Fibroblast of upper back skin (primary cell): Measurements from ENCODE around the gene CCDC88C.
A peak's percentile ranks its signal among the peaks of the same experiment; 100 is the strongest.

ENCODE experiments used
- DNase-seq: peaks from one replicate; pipeline ENCODE4 v3.0.0-alpha.2; 2013

CCDC88C gene

GRCh38 chr14:91397965-91398591, 19.5 kb downstream of the CCDC88C start:
- DNase-seq, result no peak

GRCh38 chr14:91396959-91397815, 20.4 kb downstream of the CCDC88C start:
- no peak for DNase-seq

DNA sequence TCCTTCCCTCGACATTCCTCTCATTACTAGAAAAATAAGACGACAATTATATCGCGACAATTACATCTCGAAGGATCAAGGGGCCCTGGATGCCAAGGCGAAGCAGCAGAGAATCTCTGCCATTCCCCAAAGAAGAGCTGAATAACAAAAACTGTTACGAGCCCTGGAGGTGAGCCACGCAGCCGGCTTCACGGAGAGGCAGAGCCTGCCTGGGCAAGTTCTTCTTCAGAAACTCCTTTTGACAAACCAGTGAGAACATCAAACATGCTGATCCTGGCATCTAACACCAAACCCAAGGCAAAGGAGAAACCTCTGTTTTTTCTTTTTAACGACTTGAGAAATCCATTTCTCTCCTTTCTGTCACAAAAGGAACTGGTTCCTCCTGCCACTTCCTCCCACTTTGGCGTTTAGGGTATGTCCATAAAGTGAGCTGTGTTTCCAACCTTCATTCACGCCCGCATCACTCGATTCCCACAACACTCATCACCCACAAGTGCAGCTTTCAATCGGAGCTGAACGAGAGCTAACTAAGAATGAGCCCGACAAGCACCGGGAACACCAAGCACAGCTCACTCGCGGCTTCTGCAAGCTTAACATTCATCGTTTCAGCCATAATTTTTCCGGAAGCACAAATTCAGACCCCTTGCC, 21.5 kb downstream of the CCDC88C start:
- no peak for DNase-seq

DNA sequence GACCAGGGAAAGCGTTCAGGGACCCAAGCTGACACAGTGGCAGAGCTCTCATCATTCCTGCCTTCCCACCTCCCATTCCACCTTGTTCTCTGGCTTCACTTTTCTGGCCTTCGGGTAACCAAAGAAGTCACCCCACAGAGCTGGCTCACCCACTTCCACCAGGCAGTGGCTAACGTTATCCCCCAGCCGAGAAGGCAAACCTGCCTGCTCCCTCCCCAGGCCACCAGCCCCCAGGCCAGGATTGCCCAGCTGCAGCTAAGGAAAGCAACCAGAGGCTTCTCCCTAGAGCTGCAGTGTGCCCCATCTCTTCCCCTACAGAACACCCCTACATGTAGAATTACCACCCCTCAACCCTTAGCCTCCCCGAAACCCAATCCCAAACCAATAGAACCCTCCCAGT, 22.2 kb downstream of the CCDC88C start:
- DNase-seq, result no peak

DNA sequence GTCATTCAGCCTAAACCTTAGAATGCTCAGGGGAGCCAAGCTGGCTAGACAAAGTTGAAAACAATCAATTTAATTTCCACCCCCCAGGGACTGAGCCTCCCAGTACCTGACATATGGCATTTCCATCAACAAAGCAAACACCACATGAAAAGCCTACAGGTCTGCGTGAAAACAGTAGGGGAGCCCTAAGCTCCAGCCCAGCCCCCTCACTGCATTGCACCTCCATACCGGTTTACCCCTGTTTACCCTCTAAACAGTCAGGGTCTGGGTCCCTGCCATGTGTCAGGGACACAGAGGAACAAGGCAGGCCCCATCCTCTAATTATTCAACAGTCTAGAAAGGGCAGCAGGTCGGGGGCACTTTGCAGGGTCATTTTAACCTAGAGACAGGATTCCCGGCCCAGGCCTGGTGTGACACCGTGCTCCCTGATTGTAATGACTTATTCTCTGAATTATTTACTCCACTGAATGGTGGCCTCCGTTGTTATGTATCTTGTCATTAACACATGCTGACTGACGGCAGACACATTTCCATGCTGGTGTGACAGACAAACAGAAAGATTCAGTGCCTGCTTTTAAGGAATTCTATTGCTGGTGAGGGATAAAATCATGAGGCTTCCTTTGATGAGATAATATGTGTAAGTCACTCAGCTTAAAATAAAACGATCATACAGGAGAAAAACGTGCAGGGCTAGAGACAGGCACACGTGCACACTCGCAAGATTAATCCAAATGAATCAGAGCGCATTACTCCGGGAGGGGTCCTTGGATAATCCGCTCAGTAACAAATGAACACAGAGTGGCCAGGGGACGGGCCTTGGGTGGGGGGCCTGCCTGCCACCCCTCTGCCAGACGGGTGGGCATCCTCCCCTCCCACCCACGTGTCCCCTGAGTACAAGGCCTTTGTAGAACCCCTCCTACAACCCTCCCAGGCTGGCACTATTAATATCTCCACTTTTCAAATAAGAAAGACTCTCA, 23.2 kb downstream of the CCDC88C start:
- no peak for DNase-seq

DNA sequence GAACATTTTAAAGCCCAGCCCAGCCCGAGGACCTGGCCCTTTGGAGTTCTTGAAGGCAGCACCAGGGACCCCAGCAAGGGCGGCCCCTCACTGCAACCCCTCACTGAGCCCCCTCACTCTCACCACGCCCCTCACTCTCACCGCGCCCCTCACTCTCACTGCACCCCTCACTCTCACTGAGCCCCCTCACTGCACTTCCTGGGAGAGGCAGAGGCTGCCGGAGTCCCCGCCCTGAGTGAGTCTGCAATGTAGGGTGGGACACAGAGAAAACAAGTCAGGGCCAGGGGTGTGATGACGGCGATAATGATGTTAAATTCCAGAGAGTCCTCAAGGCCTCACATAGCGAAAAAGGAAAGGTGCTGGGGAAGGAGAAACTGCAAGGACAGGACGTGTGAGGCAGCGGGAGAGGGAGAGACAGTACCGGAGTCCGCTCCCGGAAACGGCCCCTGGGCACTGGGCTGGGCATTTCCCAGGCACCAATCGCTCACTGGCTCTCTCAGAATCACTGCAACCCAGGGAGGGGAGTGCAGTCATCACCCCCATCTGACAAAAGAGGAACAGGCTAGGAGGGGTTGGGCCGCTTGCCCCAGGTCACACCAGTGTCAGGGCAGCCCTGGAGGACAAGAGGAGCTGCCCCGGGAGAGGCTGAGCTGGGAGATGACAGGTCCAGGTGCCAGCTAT, 24.9 kb downstream of the CCDC88C start:
- DNase-seq, result no peak

- DNase-seq, result no peak
Measured at GRCh38 chr14:91390165-91390778, 27.3 kb downstream of the CCDC88C start.

GRCh38 chr14:91389150-91389549, 28.5 kb downstream of the CCDC88C start:
- no peak for DNase-seq

DNA sequence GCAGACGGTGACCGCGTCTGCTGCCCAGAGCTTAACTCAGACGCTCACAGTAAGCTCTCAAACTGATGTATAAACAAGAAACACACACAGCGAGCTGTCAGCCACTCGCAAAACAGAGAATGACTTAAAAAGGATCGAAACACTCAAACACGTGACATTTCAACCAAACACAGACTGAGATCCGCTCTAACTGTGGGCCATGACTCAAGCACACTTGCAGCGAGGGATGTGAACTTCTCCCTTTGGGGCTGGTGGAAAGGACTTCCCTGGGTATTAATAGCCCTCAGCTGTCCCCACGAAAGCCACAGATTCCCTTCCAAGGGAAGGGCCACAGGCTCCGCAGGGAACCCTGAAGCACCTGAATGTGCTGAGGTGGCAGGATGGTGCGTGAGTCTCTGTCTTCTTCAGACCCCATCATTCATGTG, 29.1 kb downstream of the CCDC88C start:
- no peak for DNase-seq

GRCh38 chr14:91387951-91388381, 29.7 kb downstream of the CCDC88C start:
- DNase-seq, result no peak

GRCh38 chr14:91387169-91387835, 30.3 kb downstream of the CCDC88C start:
- DNase-seq, result peak; percentile 36

GRCh38 chr14:91385697-91386096, 31.9 kb downstream of the CCDC88C start:
- DNase-seq, result no peak

DNA sequence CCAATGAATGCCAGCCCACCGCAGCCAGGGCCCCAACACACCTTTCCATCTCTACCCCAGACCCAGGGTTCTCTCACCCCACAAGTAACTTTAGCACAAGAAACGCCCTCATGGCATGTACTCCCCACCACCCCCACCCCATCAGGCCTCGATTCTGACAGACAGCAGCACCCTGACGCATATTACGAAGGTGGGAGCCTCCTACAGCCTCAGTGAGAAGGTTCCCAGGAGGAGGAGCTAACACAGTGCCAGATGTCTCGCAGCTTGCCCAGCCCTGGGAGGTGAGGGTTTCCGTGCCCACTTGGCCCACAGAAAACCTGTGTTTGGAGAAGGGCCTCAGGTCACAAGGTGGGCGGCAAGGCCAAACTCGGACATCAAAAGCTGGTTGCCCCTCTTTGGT, 32.4 kb downstream of the CCDC88C start:
- no peak for DNase-seq

GRCh38 chr14:91383439-91383838, 34.2 kb downstream of the CCDC88C start:
- no peak for DNase-seq

DNA sequence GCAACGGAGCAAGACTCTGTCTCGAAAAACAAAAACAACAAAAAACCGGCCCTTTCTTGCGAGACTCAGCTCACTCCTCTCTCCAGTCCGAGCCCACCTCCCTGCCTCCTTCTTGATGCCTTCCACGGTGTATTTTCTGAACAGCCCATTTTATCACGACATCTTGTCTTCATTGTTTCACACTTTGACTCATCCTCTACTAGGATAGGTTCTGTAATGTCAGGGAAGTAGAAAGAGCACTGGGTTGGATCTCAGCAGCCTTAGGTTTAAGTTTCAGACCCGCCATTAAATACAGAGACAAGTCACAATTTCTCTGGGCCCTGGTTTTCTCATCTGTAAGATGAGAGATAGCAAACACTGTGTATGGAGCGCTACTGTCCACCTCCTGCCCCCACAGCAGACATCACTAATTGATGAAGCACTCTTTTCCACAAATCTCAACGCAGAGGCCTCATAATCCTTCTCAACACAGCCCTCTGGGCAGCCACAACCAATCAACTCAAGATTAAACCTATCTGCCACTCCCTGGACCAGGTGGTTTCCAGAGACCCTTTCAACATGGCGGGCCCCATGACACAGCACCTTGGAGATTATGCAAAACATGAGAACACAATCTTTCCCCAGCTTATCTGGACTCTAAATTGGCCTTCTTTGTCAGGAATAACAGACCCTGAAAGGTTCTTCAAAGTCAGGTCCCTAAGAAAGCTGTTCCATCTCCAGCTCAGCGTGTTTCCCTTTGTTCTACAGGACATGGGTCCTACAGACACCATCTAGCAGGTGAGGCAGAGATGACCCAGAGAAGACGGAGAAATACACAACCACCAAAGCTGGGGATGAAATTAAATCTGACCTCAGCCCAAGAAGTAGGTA, 35.6 kb downstream of the CCDC88C start:
- no peak for DNase-seq

GRCh38 chr14:91380610-91381371, 36.8 kb downstream of the CCDC88C start:
- DNase-seq, result peak; percentile 56

GRCh38 chr14:91380123-91380522, 37.5 kb downstream of the CCDC88C start:
- no peak for DNase-seq

- DNase-seq, result no peak
Measured at GRCh38 chr14:91379579-91379932, 38.1 kb downstream of the CCDC88C start.

GRCh38 chr14:91378930-91379578, 38.6 kb downstream of the CCDC88C start:
- DNase-seq, result no peak
